CD4-positive, alpha-beta memory T cell (primary cell): ENCODE data around the gene MITF. TPM values are rescaled to one million over a fixed set of nuclear protein-coding genes. Genes with fewer than 3 reads are reported as not detected.

Experiments used
- CTCF ChIA-PET: fragments of 350-600 bp; sonication (Branson Sonifier 250); formaldehyde crosslinking; loops from one replicate; lab custom pipeline; 2021; ENCODE audit warnings: inconsistent platforms; ENCODE audit not compliant: partially characterized antibody; lab: Charles Lee
- POLR2A ChIA-PET: fragments of 350-600 bp; sonication (Branson Sonifier 250); formaldehyde crosslinking; loops from one replicate; lab custom pipeline; 2021; ENCODE audit not compliant: partially characterized antibody; lab: Charles Lee
- DNase-seq, 5 donors: peaks; one replicate each; pipeline versions ENCODE4 v3.0.0 to v3.0.0-alpha.2; 2020 to 2022; ENCODE audit warnings: mixed read lengths in 1 of 5
- H3K27ac ChIP-seq: one replicate; pipeline ENCODE4 v1.7.0; 2013; ENCODE audit warnings: low read depth, low read length
- H3K27me3 ChIP-seq: 2 replicates; pipeline ENCODE4 v1.7.0; 2013; ENCODE audit warnings: mild to moderate bottlenecking, low read length, moderate library complexity; ENCODE audit not compliant: insufficient read depth
- H3K36me3 ChIP-seq: 2 replicates; pipeline ENCODE4 v1.7.0; 2013; ENCODE audit warnings: mild to moderate bottlenecking, low read length, moderate library complexity; ENCODE audit not compliant: insufficient read depth
- H3K4me1 ChIP-seq: 2 replicates; pipeline ENCODE4 v1.7.0; 2013; ENCODE audit warnings: mild to moderate bottlenecking, low read length, moderate library complexity; ENCODE audit not compliant: insufficient read depth
- H3K4me3 ChIP-seq, 2 donors: one replicate each; pipeline ENCODE4 v1.7.0; 2013; ENCODE audit warnings: low read length in 2 of 2, mild to moderate bottlenecking in 1 of 2
- H3K9me3 ChIP-seq, 2 donors: one replicate each; pipeline ENCODE4 v1.7.0; 2013; ENCODE audit warnings: low read length in 2 of 2, control low read depth in 1 of 2; ENCODE audit not compliant: control insufficient read depth in 1 of 2
- H3K27ac Mint-ChIP-seq, 7 donors: one replicate each; pipeline ENCODE4 v1.8.0; 2020 to 2021; ENCODE audit warnings: mixed read lengths in 7 of 7, mild to moderate bottlenecking in 6 of 7, inconsistent platforms in 3 of 7, moderate library complexity in 3 of 7
- H3K27me3 Mint-ChIP-seq, 2 donors: one replicate each; pipeline ENCODE4 v1.8.0; 2020 to 2021; ENCODE audit warnings: mixed read lengths in 2 of 2
- H3K36me3 Mint-ChIP-seq, 2 donors: one replicate each; pipeline ENCODE4 v1.8.0; 2020 to 2021; ENCODE audit warnings: mixed read lengths in 2 of 2, inconsistent platforms in 1 of 2, mild to moderate bottlenecking in 1 of 2
- H3K4me1 Mint-ChIP-seq, 4 donors: one replicate each; pipeline ENCODE4 v1.8.0; 2020 to 2021; ENCODE audit warnings: mixed read lengths in 4 of 4, mild to moderate bottlenecking in 1 of 4
- H3K4me3 Mint-ChIP-seq, 8 donors: one replicate each; pipeline ENCODE4 v1.8.0; 2020 to 2021; ENCODE audit warnings: mixed read lengths in 8 of 8, mild to moderate bottlenecking in 7 of 8, moderate library complexity in 6 of 8, inconsistent platforms in 3 of 8
- H3K9me3 Mint-ChIP-seq, 8 donors: one replicate each; pipeline ENCODE4 v1.8.0; 2020 to 2021; ENCODE audit warnings: mixed read lengths in 8 of 8, mild to moderate bottlenecking in 5 of 8, inconsistent platforms in 3 of 8, moderate library complexity in 1 of 8
- intact Hi-C: fragments of 100-400 bp; cut with micrococcal nuclease; formaldehyde crosslinking; loops from one replicate; pipeline ENCODE4 v1.15.1; 2023
- polyA plus RNA-seq, 2 donors: library from polyadenylated mRNA; unstranded; fragments of 300-500 nt; fragmentation: Illumina TruSeq; gene quantifications; one replicate each; pipeline ENCODE4 v1.2.3, GENCODE V29; 2021
- total RNA-seq, 2 experiments: library from RNA; stranded (reverse); gene quantifications; one replicate each; pipeline ENCODE4 v1.2.3, GENCODE V29; 2021

Gene MITF
- total and polyA plus RNA-seq, 4 experiments from 2014 or later = 0.80 to 1.5 TPM; not detected in 2

DNA sequence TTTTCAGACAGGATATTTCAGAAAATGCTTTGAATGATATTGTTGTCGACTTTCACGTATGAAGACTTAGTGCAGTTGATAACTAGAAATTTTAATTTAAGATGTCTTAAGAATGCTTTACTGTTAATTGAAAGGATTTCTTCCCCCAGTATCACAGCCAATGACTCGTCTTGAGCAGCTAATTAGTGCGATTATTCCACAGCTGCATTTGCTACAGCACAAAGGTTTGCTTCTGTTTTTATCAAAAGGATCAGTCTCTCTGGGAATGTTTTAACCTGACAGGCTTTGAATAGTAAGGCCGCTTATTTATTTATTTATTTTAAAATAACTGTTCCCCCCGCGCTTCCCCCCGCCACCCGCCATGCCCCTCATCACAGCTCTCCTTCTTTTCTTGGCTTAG is 136.8 kb downstream of the MITF start:
- no peak overlapping the region for H3K27ac Mint-ChIP-seq
- no peaks in the 10 kb centered on the region for H3K9me3 Mint-ChIP-seq
- no peaks in the 10 kb centered on the region for H3K4me1 Mint-ChIP-seq
- ChIA-PET POLR2A (no interaction called here), CTCF (no interaction called here)
- Histone ChIP-seq H3K36me3 (no peaks in the 10 kb centered on the region), H3K27me3 (no peaks in the 10 kb centered on the region), H3K4me1 (no peaks in the 10 kb centered on the region), H3K4me3 (no peak overlapping the region), H3K27ac (no peak overlapping the region), H3K9me3 (no peaks in the 10 kb centered on the region)
- no peak for DNase-seq
- intact Hi-C loops = no loop called here
- H3K27me3 Mint-ChIP-seq = no peaks in the 10 kb centered on the region
- no peaks in the 10 kb centered on the region for H3K36me3 Mint-ChIP-seq
- H3K4me3 Mint-ChIP-seq = no peak overlapping the region

DNA sequence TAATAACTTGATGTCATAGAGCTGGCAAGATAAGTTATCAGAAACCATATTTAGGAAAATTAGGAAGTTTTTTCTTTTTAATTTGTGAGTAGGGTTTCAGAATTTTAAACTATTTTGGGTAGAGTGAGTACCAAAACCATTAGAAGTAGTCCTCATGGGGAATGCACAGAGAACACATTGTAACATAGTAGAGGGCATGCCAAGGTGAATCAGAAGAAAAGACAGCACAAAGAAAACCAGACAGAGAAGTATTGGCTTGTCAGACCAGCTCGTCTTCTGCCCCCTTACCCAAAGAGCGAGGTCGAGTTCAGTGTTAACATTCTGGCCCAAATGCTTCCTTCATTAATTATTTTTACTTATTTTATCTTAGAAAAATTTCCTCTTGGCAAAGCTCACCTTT is 139.0 kb downstream of the MITF start:
- Histone ChIP-seq H3K4me3 (no peak overlapping the region), H3K27ac (no peak overlapping the region), H3K27me3 (no peaks in the 10 kb centered on the region), H3K36me3 (no peaks in the 10 kb centered on the region), H3K4me1 (no peaks in the 10 kb centered on the region), H3K9me3 (no peaks in the 10 kb centered on the region)
- Mint-ChIP-seq H3K27me3 (no peaks in the 10 kb centered on the region), H3K4me3 (no peak overlapping the region), H3K27ac (no peak overlapping the region), H3K4me1 (no peaks in the 10 kb centered on the region), H3K36me3 (no peaks in the 10 kb centered on the region), H3K9me3 (no peaks in the 10 kb centered on the region)
- ChIA-PET POLR2A (no interaction called here), CTCF (no interaction called here)
- intact Hi-C loops = no loop called here
- DNase-seq = no peak

DNA sequence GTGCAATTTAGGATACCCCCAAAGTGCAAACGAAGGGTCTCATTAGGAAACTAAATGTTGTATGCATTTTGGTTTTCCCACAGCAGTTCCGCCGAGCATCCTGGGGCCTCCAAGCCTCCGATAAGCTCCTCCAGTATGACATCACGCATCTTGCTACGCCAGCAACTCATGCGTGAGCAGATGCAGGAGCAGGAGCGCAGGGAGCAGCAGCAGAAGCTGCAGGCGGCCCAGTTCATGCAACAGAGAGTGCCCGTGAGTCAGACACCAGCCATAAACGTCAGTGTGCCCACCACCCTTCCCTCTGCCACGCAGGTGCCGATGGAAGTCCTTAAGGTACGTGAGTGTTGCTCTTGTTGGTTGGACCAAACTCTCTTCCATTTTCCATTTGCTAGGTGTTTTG is 139.8 kb downstream of the MITF start:
- Mint-ChIP-seq H3K27me3 (no peaks in the 10 kb centered on the region), H3K27ac (no peak overlapping the region), H3K36me3 (no peaks in the 10 kb centered on the region), H3K9me3 (no peaks in the 10 kb centered on the region), H3K4me3 (no peak overlapping the region), H3K4me1 (no peaks in the 10 kb centered on the region)
- Histone ChIP-seq H3K27me3 (no peaks in the 10 kb centered on the region), H3K4me3 (no peak overlapping the region), H3K4me1 (no peaks in the 10 kb centered on the region), H3K9me3 (no peaks in the 10 kb centered on the region), H3K36me3 (no peaks in the 10 kb centered on the region), H3K27ac (no peak overlapping the region)
- DNase-seq = no peak
- intact Hi-C loops = no loop called here
- CTCF ChIA-PET = no interaction called here
- POLR2A ChIA-PET = no interaction called here

DNA sequence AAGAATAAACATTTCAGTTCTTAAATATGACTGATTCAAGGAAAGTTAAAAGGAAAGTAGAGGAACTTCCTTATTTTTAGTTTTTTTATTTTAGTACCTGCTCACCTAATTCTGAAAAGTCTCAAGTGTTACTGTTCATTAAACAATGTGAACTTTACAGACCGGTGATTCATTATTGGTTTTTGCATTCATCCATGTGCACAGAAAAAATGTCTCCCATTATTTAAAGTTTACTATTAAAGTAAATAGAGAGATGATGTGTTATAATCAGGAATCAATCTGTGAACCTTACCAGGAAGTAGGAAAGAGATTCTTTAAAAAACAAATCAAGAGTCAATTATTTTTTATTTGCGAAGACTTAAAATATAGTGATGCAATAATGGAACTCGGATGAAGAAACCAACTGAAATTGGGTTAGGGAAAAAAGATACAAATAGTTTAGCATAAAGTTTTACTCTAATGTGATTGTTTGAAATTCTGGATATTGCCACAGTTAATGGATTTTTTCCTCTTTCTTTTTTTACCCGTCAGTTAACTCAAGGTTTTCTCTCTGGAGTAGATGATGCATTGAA is 140.9 kb downstream of the MITF start:
- no peaks in the 10 kb centered on the region for H3K27me3 ChIP-seq
- no peak overlapping the region for H3K27ac ChIP-seq
- H3K27ac Mint-ChIP-seq = no peak overlapping the region
- H3K36me3 Mint-ChIP-seq = no peaks in the 10 kb centered on the region
- no peak for DNase-seq
- no peak overlapping the region for H3K4me3 Mint-ChIP-seq
- no peaks in the 10 kb centered on the region for H3K27me3 Mint-ChIP-seq
- H3K9me3 Mint-ChIP-seq = no peaks in the 10 kb centered on the region
- H3K4me1 Mint-ChIP-seq = no peaks in the 10 kb centered on the region
- CTCF ChIA-PET = no interaction called here
- POLR2A ChIA-PET = no interaction called here
- H3K9me3 ChIP-seq = no peaks in the 10 kb centered on the region
- H3K4me1 ChIP-seq = no peaks in the 10 kb centered on the region
- intact Hi-C loops = no loop called here
- H3K4me3 ChIP-seq = no peak overlapping the region
- H3K36me3 ChIP-seq = no peaks in the 10 kb centered on the region

DNA sequence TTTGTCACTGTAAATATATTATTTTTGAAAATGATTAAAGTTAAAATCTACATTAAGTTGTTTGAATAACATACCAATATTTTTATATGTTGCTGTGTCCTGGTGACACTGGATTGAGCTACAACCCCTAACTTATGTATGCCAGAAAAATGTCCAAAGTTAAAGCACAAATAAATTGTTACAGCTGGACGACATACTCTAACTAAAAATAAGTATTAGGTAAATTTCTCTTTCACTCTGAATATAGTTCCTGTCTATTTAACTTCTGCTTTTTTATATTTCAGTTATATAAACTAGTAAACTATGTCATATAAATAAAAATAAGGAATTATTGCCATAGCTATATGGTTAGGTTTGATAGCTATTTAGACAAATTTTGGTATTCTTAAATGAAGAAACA is 141.8 kb downstream of the MITF start:
- Histone ChIP-seq H3K27ac (no peak overlapping the region), H3K36me3 (no peaks in the 10 kb centered on the region), H3K4me3 (no peak overlapping the region), H3K4me1 (no peaks in the 10 kb centered on the region), H3K27me3 (no peaks in the 10 kb centered on the region), H3K9me3 (no peaks in the 10 kb centered on the region)
- intact Hi-C loops = no loop called here
- H3K27ac Mint-ChIP-seq = no peak overlapping the region
- ChIA-PET CTCF (no interaction called here), POLR2A (no interaction called here)
- H3K4me3 Mint-ChIP-seq = no peak overlapping the region
- H3K27me3 Mint-ChIP-seq = no peaks in the 10 kb centered on the region
- no peaks in the 10 kb centered on the region for H3K36me3 Mint-ChIP-seq
- DNase-seq = no peak
- H3K4me1 Mint-ChIP-seq = no peaks in the 10 kb centered on the region
- H3K9me3 Mint-ChIP-seq = no peaks in the 10 kb centered on the region

DNA sequence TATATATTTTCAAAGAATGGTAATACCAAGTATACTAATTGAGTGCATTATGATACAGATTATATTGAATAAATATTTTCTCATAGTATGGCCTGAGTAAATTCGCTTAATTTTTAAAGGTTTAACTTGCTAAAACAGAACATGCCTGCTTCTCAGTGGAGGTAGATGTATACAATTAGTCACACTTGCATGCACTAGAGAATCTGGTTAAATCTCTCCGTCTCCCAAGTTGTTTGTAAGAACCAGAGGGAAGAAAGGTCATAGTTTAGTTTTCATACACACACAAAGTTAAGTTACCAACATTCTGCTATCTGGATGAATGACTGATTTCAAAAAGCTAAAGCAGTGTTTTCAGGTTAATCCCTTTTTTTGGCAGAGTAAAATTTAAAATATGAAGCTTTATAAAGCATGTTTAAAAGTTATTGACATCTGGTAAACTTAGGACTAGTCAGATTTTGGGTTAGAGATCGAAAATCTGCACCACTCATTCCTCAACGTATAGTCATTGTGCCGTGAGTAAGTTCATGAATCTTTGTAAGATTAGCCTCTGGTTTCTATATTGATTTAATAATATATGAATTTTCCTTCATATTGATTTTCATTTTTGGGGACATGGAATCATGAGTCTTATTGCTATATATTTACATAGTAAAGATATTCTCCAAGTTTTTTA is 142.6 kb downstream of the MITF start:
- Mint-ChIP-seq H3K36me3 (no peaks in the 10 kb centered on the region), H3K27ac (no peak overlapping the region), H3K4me3 (no peak overlapping the region), H3K27me3 (no peaks in the 10 kb centered on the region), H3K4me1 (no peaks in the 10 kb centered on the region), H3K9me3 (no peaks in the 10 kb centered on the region)
- CTCF ChIA-PET = no interaction called here
- Histone ChIP-seq H3K27ac (no peak overlapping the region), H3K36me3 (no peaks in the 10 kb centered on the region), H3K27me3 (no peaks in the 10 kb centered on the region), H3K9me3 (no peaks in the 10 kb centered on the region), H3K4me3 (no peak overlapping the region), H3K4me1 (no peaks in the 10 kb centered on the region)
- no peak for DNase-seq
- intact Hi-C loops = no loop called here
- POLR2A ChIA-PET = no interaction called here

DNA sequence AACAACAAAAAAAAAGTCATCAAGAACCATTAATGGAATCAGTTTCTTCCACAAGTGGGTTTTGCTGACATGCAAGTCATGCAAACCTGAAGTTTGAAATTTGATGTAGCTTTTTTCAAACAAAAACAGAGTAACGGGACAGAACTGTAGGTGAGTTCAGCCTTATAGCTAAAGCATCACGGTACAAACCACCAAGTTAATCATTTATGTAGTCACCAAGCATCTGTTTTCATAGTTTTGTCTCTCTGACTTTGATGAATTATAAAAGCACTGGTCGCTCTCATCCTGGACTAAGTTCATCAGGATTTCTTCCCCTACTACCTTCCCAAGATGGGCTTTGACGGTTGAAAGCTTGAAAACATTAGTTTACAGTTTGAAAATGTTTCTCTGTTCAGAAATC is 143.3 kb downstream of the MITF start:
- no peaks in the 10 kb centered on the region for H3K9me3 Mint-ChIP-seq
- intact Hi-C loops = no loop called here
- Histone ChIP-seq H3K4me3 (no peak overlapping the region), H3K36me3 (no peaks in the 10 kb centered on the region), H3K27me3 (no peaks in the 10 kb centered on the region), H3K27ac (no peak overlapping the region), H3K4me1 (no peaks in the 10 kb centered on the region), H3K9me3 (no peaks in the 10 kb centered on the region)
- H3K27ac Mint-ChIP-seq = no peak overlapping the region
- H3K27me3 Mint-ChIP-seq = no peaks in the 10 kb centered on the region
- DNase-seq = no peak
- ChIA-PET POLR2A (no interaction called here), CTCF (no interaction called here)
- H3K4me3 Mint-ChIP-seq = no peak overlapping the region
- no peaks in the 10 kb centered on the region for H3K36me3 Mint-ChIP-seq
- no peaks in the 10 kb centered on the region for H3K4me1 Mint-ChIP-seq
